Neural cell (in vitro differentiated cells): ENCODE data around the gene CMBL. TPM values are rescaled to one million over a fixed set of nuclear protein-coding genes. Genes with fewer than 3 reads are reported as not detected.

ENCODE experiments used
- H2AFZ ChIP-seq: fragments of 200-600, 300-800 bp; sonication (generic), shearing (Covaris generic); 2 replicates; pipeline ENCODE4 v1.6.0; 2014; ENCODE audit warnings: low read depth, mild to moderate bottlenecking, antibody characterized with exemption, low read length, moderate library complexity
- H3F3A ChIP-seq: fragments of 200-600 bp; shearing (Covaris generic); 2 replicates; pipeline ENCODE4 v1.6.1; 2016; ENCODE audit warnings: mild to moderate bottlenecking, moderate library complexity, mixed read lengths, antibody characterized with exemption, low read length; ENCODE audit not compliant: insufficient read depth, poor library complexity, severe bottlenecking
- H3K27ac ChIP-seq: fragments of 200-600, 300-800 bp; sonication (generic), shearing (Covaris generic); 2 replicates; pipeline ENCODE4 v1.5.1; 2014; ENCODE audit warnings: mild to moderate bottlenecking, low read length, moderate library complexity
- H3K27me3 ChIP-seq: fragments of 300-800, 200-600 bp; sonication (generic), shearing (Covaris generic); 2 replicates; pipeline ENCODE4 v1.6.0; 2014; ENCODE audit warnings: mild to moderate bottlenecking, low read depth, low read length, moderate library complexity; ENCODE audit not compliant: insufficient read depth
- H3K36me3 ChIP-seq: fragments of 300-800, 200-600 bp; sonication (generic), shearing (Covaris generic); 2 replicates; pipeline ENCODE4 v1.5.1; 2014; ENCODE audit warnings: mild to moderate bottlenecking, antibody characterized with exemption, low read length, moderate library complexity; ENCODE audit not compliant: insufficient read depth
- H3K4me2 ChIP-seq: fragments of 300-800, 200-600 bp; sonication (generic), shearing (Covaris generic); 2 replicates; pipeline ENCODE4 v1.6.0; 2014; ENCODE audit warnings: mild to moderate bottlenecking, low read length
- H3K4me3 ChIP-seq: fragments of 300-800, 200-600 bp; sonication (generic), shearing (Covaris generic); 2 replicates; pipeline ENCODE4 v1.5.1; 2014; ENCODE audit warnings: mild to moderate bottlenecking, low read length, moderate library complexity
- H3K79me2 ChIP-seq: fragments of 200-600 bp; shearing (Covaris generic); replicated peaks from 2 replicates; pipeline ENCODE4 v1.6.0; 2014; ENCODE audit warnings: mild to moderate bottlenecking, low read length, moderate library complexity; ENCODE audit not compliant: insufficient read depth
- H3K9ac ChIP-seq: fragments of 300-800, 200-600 bp; sonication (generic), shearing (Covaris generic); 2 replicates; pipeline ENCODE4 v1.6.1; 2016; ENCODE audit warnings: mild to moderate bottlenecking, low read length, mixed read lengths
- H3K9me2 ChIP-seq: fragments of 200-600 bp; shearing (Covaris generic); 2 replicates; pipeline ENCODE4 v1.6.1; 2016; ENCODE audit warnings: mild to moderate bottlenecking, low read length, mixed read lengths; ENCODE audit not compliant: insufficient read depth
- H3K9me3 ChIP-seq: fragments of 200-600, 300-800 bp; sonication (generic), shearing (Covaris generic); 2 replicates; pipeline ENCODE4 v1.6.1; 2016; ENCODE audit warnings: mild to moderate bottlenecking, mixed run types, low read length, moderate library complexity, mixed read lengths
- H4K20me1 ChIP-seq: fragments of 200-600 bp; shearing (Covaris generic); 2 replicates; pipeline ENCODE4 v1.6.1; 2016; ENCODE audit warnings: mild to moderate bottlenecking, mixed run types; ENCODE audit not compliant: insufficient read depth
- EP300 ChIP-seq: fragments of 450-650 bp; conservative IDR thresholded peaks from 2 replicates; pipeline ENCODE4 v1.6.1; 2014; ENCODE audit warnings: antibody characterized with exemption, mild to moderate bottlenecking, moderate library complexity; ENCODE audit not compliant: poor library complexity, severe bottlenecking
- EZH2 ChIP-seq: fragments of 200-600, 300-800 bp; shearing (Covaris generic), sonication (generic); IDR thresholded peaks from 2 replicates; pipeline ENCODE4 v1.6.1; 2014; ENCODE audit warnings: antibody characterized with exemption, low read length, borderline replicate concordance, mild to moderate bottlenecking; ENCODE audit not compliant: insufficient read depth, poor library complexity, severe bottlenecking
- MXI1 ChIP-seq: fragments of 450-650 bp; conservative IDR thresholded peaks from 2 replicates; pipeline ENCODE4 v1.6.1; 2014; ENCODE audit warnings: antibody characterized with exemption, mild to moderate bottlenecking; ENCODE audit not compliant: poor library complexity, severe bottlenecking
- POLR2AphosphoS5 ChIP-seq: IDR thresholded peaks from 2 replicates; pipeline ENCODE4 v1.6.1; 2012
- RAD21 ChIP-seq: fragments of 450-650 bp; conservative IDR thresholded peaks from 2 replicates; pipeline ENCODE4 v1.6.1; 2014; ENCODE audit warnings: antibody characterized with exemption, mild to moderate bottlenecking, moderate library complexity
- SMC3 ChIP-seq: fragments of 450-650 bp; conservative IDR thresholded peaks from 2 replicates; pipeline ENCODE4 v1.6.1; 2014; ENCODE audit warnings: antibody characterized with exemption, mild to moderate bottlenecking, moderate library complexity; ENCODE audit not compliant: poor library complexity
- TAF1 ChIP-seq: IDR thresholded peaks from 2 replicates; pipeline ENCODE4 v1.6.1; 2012; ENCODE audit warnings: low read depth
- polyA plus RNA-seq: library from polyadenylated mRNA; depleted of rRNA; stranded (reverse); fragments of >200 nt; gene quantifications from 2 replicates; pipeline ENCODE4 v1.2.3, GENCODE V29; 2014
- TF ChIP-seq, protein P1 (sequence below): IDR thresholded peaks from 2 replicates; pipeline ENCODE4 v1.6.1; 2012; ENCODE audit warnings: borderline replicate concordance
- TF ChIP-seq, protein P2 (sequence below): fragments of 450-650 bp; IDR thresholded peaks from 2 replicates; pipeline ENCODE4 v1.5.1; 2014; ENCODE audit warnings: antibody characterized with exemption, mild to moderate bottlenecking, moderate library complexity; ENCODE audit not compliant: poor library complexity, severe bottlenecking

The CMBL gene
- polyA plus RNA-seq, 1 donor from 2014 or later = 0.58 TPM

DNA sequence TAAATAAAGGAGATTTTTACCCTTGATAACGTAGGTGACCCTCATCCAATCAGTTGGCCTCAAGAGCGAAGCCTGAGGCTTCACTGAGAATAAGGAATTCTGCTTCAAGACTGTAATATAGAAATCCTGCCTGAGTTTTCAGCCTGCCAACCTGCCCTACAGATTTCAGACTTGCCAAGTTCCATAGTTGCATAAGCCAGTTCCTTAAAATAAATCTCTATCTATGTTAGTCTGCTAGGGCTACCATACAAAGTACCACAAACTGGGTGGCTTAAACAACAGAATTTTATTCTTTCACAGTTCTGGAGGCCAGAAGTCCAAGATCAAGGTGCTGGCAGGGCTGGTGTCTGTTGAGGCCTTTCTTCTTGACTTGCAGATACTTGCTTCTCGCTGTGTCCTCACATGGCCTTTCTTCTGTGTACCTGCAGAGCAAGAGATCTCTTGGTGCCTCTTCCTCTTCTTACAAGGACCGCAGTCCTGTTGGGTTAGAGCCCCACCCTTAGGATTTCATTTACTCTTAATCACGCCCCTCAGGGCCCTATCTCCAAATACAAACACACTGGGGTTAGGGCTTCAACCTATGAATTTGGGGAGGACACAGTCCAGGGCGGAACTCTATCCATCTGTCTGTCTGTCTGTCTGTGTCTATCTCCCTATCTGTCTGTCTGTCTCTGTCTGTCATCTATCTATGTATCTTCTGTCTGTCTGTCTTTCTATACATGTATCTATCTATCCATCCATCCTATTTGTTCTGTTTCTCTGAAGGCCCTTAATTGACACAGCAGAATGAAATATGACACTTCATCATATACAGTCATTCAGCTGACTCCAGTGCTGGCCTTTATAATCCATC is 17.0 kb upstream of the CMBL start (continued):
- TF ChIP-seq EZH2 = no peak
- no peak for TF ChIP-seq RAD21
- no peak for TF ChIP-seq POLR2AphosphoS5

DNA sequence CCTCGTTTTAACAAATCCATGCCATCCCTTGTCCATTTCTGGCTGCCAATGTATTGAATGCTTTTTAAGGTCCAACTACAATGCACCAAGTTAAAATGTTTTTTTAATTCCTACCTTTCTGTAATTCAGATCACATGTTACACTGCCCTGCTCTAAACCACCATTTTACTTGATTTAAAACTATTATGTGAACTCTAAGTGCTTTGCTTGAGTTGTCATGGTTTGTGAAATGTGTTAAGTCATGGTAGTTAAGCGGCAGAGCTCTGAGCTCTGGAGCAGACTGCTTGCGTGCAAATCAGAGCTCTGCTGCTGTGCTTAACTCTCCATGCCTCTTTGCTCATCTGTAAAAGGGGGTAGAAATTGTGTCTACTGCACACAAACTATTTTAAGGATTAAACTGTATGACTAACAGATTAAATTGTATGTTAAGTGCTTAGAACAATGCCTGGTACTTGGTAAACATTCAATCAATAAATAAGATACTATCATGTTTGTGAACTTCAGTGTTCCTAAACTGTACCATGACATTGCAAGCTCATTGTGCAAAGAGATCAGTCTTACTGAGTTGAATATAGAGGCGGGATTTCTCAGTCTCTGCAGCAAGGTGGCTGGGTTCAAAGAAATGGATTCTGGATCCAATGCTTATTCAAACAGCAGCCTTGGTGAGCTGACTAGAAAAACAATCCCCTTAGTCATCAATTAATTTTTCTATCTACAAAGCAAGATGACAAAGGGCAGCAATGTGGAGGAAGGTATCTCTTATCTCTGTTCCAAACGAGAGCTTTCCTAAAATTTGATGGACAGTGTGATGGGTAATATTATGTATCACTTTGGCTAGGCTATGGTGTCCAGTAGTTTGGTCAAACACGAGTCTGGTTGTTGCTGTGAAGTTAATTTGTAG is 16.1 kb upstream of the CMBL start:
- H3K4me3 ChIP-seq = no peak overlapping the region
- no peaks in the 10 kb centered on the region for H3K9me3 ChIP-seq
- no peak overlapping the region for H3K4me2 ChIP-seq
- H3K9ac ChIP-seq = no peak overlapping the region
- H2AFZ ChIP-seq = no peak overlapping the region
- H3K9me2 ChIP-seq = no peaks in the 10 kb centered on the region
- no peaks in the 10 kb centered on the region for H3K27me3 ChIP-seq
- no peaks in the 10 kb centered on the region for H4K20me1 ChIP-seq
- H3F3A ChIP-seq = no peaks in the 10 kb centered on the region
- TF ChIP-seq, protein P1, sequence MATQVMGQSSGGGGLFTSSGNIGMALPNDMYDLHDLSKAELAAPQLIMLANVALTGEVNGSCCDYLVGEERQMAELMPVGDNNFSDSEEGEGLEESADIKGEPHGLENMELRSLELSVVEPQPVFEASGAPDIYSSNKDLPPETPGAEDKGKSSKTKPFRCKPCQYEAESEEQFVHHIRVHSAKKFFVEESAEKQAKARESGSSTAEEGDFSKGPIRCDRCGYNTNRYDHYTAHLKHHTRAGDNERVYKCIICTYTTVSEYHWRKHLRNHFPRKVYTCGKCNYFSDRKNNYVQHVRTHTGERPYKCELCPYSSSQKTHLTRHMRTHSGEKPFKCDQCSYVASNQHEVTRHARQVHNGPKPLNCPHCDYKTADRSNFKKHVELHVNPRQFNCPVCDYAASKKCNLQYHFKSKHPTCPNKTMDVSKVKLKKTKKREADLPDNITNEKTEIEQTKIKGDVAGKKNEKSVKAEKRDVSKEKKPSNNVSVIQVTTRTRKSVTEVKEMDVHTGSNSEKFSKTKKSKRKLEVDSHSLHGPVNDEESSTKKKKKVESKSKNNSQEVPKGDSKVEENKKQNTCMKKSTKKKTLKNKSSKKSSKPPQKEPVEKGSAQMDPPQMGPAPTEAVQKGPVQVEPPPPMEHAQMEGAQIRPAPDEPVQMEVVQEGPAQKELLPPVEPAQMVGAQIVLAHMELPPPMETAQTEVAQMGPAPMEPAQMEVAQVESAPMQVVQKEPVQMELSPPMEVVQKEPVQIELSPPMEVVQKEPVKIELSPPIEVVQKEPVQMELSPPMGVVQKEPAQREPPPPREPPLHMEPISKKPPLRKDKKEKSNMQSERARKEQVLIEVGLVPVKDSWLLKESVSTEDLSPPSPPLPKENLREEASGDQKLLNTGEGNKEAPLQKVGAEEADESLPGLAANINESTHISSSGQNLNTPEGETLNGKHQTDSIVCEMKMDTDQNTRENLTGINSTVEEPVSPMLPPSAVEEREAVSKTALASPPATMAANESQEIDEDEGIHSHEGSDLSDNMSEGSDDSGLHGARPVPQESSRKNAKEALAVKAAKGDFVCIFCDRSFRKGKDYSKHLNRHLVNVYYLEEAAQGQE = peak; percentile 27
- no peak for TF ChIP-seq TAF1
- no peaks in the 10 kb centered on the region for H3K36me3 ChIP-seq
- no peaks in the 10 kb centered on the region for H3K79me2 ChIP-seq
- no peak overlapping the region for H3K27ac ChIP-seq

DNA sequence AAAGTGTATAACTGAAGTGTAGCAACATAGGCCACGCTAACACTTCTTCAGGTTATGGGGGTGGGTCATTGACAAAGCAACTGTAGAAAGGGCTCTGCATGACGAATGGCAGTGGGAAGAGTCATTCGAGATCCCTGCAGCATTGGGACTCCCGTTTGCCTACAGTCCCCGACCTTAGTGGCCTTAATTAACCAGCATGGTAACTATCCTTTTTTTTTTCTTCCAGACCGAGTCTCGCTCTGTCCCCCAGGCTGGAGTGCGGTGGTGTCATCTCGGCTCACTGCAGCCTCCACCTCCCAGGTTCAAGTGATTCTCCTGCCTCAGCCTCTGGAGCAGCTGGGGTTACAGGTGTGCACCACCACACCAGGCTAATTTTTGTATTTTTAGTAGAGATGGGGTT is 14.2 kb upstream of the CMBL start:
- no peaks in the 10 kb centered on the region for H3K79me2 ChIP-seq
- no peaks in the 10 kb centered on the region for H3K36me3 ChIP-seq
- H3K27me3 ChIP-seq = no peaks in the 10 kb centered on the region
- H3K27ac ChIP-seq = no peak overlapping the region
- H3K9me2 ChIP-seq = no peaks in the 10 kb centered on the region
- H3K4me3 ChIP-seq = no peak overlapping the region
- H2AFZ ChIP-seq = no peak overlapping the region
- no peak overlapping the region for H3K4me2 ChIP-seq
- TF ChIP-seq EZH2 (no peak), RAD21 (no peak), TAF1 (no peak), SMC3 (no peak), EP300 (no peak), MXI1 (no peak), POLR2AphosphoS5 (no peak)
- TF ChIP-seq, protein P1 = no peak
- TF ChIP-seq, protein P2, sequence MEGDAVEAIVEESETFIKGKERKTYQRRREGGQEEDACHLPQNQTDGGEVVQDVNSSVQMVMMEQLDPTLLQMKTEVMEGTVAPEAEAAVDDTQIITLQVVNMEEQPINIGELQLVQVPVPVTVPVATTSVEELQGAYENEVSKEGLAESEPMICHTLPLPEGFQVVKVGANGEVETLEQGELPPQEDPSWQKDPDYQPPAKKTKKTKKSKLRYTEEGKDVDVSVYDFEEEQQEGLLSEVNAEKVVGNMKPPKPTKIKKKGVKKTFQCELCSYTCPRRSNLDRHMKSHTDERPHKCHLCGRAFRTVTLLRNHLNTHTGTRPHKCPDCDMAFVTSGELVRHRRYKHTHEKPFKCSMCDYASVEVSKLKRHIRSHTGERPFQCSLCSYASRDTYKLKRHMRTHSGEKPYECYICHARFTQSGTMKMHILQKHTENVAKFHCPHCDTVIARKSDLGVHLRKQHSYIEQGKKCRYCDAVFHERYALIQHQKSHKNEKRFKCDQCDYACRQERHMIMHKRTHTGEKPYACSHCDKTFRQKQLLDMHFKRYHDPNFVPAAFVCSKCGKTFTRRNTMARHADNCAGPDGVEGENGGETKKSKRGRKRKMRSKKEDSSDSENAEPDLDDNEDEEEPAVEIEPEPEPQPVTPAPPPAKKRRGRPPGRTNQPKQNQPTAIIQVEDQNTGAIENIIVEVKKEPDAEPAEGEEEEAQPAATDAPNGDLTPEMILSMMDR = no peak
- H3F3A ChIP-seq = no peaks in the 10 kb centered on the region
- H3K9me3 ChIP-seq = no peaks in the 10 kb centered on the region
- no peaks in the 10 kb centered on the region for H4K20me1 ChIP-seq
- no peak overlapping the region for H3K9ac ChIP-seq
